Measurements from ENCODE around the gene ZAR1L. TPM values are rescaled to one million over a fixed set of nuclear protein-coding genes. Genes with fewer than 3 reads are reported as not detected.

Gene ZAR1L
- total and polyA plus RNA-seq, 7 experiments from 2014 or later: not detected

- Histone ChIP-seq H3K27me3 (ENCODE audit: control insufficient read depth in 2 of 2, insufficient read depth in 2 of 2, low read length in 2 of 2) (no peaks in the 10 kb centered on the region), H3K27ac (ENCODE audit: low read depth, low read length) (no peak overlapping the region), H3K4me3 (ENCODE audit: low read length) (no peak overlapping the region), H3K4me1 (ENCODE audit: control insufficient read depth in 2 of 2, insufficient read depth in 2 of 2, low read length in 2 of 2) (no peaks in the 10 kb centered on the region), H3K9me3 (ENCODE audit: control insufficient read depth in 2 of 3, low read length in 3 of 3) (no peaks in the 10 kb centered on the region), H3K36me3 (ENCODE audit: control insufficient read depth in 2 of 3, insufficient read depth in 3 of 3, low read length in 3 of 3) (no peaks in the 10 kb centered on the region)
- ChIA-PET CTCF (no interaction called here), POLR2A (interaction anchor here (0.6 to 0.9 kb wide), 2 partner anchors 26 to 179 kb away, joined by 3 to 9 read pairs; no protein-coding TSS in a partner anchor)
- ATAC-seq (no peak), DNase-seq (no peak)
- Mint-ChIP-seq H3K27me3 (peaks cover 0 to 4% (median 0%) of the 10 kb centered on the region in 5 donors), H3K4me3 (no peak overlapping the region), H3K36me3 (peaks cover 0 to 31% (median 4%) of the 10 kb centered on the region in 5 donors), H3K9me3 (no peaks in the 10 kb centered on the region), H3K27ac (no peak overlapping the region), H3K4me1 (peaks cover 0 to 4% (median 0%) of the 10 kb centered on the region in 7 donors)
- intact Hi-C loops (cut with micrococcal nuclease): no loop called here
Observed at GRCh38 chr13:32254916-32255723, 60.0 kb downstream of the ZAR1L start.

DNA sequence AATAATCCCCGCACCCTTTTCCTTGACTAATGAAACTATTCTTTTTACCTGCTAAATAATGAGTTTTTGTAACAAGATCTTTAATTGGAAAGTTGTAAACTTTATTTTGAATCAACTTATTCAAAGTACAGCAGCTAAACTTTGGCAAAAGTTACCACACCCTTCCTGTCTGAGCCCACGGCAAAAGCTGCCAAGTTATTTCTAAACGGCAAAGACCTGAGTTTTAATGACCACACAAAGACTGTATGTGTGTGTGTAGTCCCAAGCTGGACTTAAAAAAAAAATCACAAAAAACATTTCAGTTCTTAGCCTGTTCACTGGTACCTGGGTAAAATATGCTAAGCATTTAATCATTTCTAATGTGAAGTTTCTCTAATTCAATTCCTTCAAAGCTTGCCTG is 60.7 kb downstream of the ZAR1L start:
- Mint-ChIP-seq H3K4me1 (peaks cover 0 to 4% (median 0%) of the 10 kb centered on the region in 7 donors), H3K4me3 (no peak overlapping the region), H3K9me3 (no peaks in the 10 kb centered on the region), H3K27ac (no peak overlapping the region), H3K27me3 (peaks cover 0 to 4% (median 0%) of the 10 kb centered on the region in 5 donors), H3K36me3 (peaks cover 0 to 38% (median 7%) of the 10 kb centered on the region in 5 donors)
- H3K9me3 ChIP-seq (ENCODE audit: control insufficient read depth in 2 of 3, low read length in 3 of 3): no peaks in the 10 kb centered on the region
- no peak for ATAC-seq
- H3K27me3 ChIP-seq (ENCODE audit: control insufficient read depth in 2 of 2, insufficient read depth in 2 of 2, low read length in 2 of 2): no peaks in the 10 kb centered on the region
- no peak overlapping the region for H3K27ac ChIP-seq (ENCODE audit: low read depth, low read length)
- CTCF ChIA-PET: no interaction called here
- no peaks in the 10 kb centered on the region for H3K4me1 ChIP-seq (ENCODE audit: control insufficient read depth in 2 of 2, insufficient read depth in 2 of 2, low read length in 2 of 2)
- POLR2A ChIA-PET: interaction anchor here (0.9 kb wide), 1 partner anchor 25 kb away, joined by 3 read pairs; no protein-coding TSS in a partner anchor
- H3K4me3 ChIP-seq (ENCODE audit: low read length): no peak overlapping the region
- no peak for DNase-seq
- intact Hi-C loops (cut with micrococcal nuclease): no loop called here
- H3K36me3 ChIP-seq (ENCODE audit: control insufficient read depth in 2 of 3, insufficient read depth in 3 of 3, low read length in 3 of 3): no peaks in the 10 kb centered on the region

GRCh38 chr13:32253911-32254399 is 61.2 kb downstream of the ZAR1L start:
- Mint-ChIP-seq H3K36me3 (peaks cover 0 to 41% (median 7%) of the 10 kb centered on the region in 5 donors), H3K9me3 (no peaks in the 10 kb centered on the region), H3K27ac (no peak overlapping the region), H3K4me3 (no peak overlapping the region), H3K4me1 (peaks cover 0 to 4% (median 0%) of the 10 kb centered on the region in 7 donors), H3K27me3 (peaks cover 0 to 4% (median 0%) of the 10 kb centered on the region in 5 donors)
- DNase-seq (no peak), ATAC-seq (no peak)
- POLR2A ChIA-PET: interaction anchor here (0.9 kb wide), 1 partner anchor 25 kb away, joined by 3 read pairs; no protein-coding TSS in a partner anchor
- H3K27ac ChIP-seq (ENCODE audit: low read depth, low read length): no peak overlapping the region
- H3K4me1 ChIP-seq (ENCODE audit: control insufficient read depth in 2 of 2, insufficient read depth in 2 of 2, low read length in 2 of 2): no peaks in the 10 kb centered on the region
- H3K36me3 ChIP-seq (ENCODE audit: control insufficient read depth in 2 of 3, insufficient read depth in 3 of 3, low read length in 3 of 3): no peaks in the 10 kb centered on the region
- intact Hi-C loops (cut with micrococcal nuclease): no loop called here
- no peak overlapping the region for H3K4me3 ChIP-seq (ENCODE audit: low read length)
- CTCF ChIA-PET: no interaction called here
- H3K27me3 ChIP-seq (ENCODE audit: control insufficient read depth in 2 of 2, insufficient read depth in 2 of 2, low read length in 2 of 2): no peaks in the 10 kb centered on the region
- H3K9me3 ChIP-seq (ENCODE audit: control insufficient read depth in 2 of 3, low read length in 3 of 3): no peaks in the 10 kb centered on the region

Other genes with a start within 250 kb of the ZAR1L start
- gene BRCA2, start 145 bp upstream of the ZAR1L start, total RNA-seq: 10 to 100 TPM in 1 of 5 experiments, 1 to 10 TPM in 4; 3.2 to 19.9 (median 4.3) TPM
- gene BRCA2, start 145 bp upstream of the ZAR1L start, polyA plus RNA-seq: 1 to 10 TPM; 1.1 to 1.6 TPM
- 10 to 100 TPM; 30.4 to 58.0 (median 47.1) TPM for gene N4BP2L1, start 112.8 kb upstream of the ZAR1L start, total RNA-seq
- gene N4BP2L1, start 112.8 kb upstream of the ZAR1L start, polyA plus RNA-seq: 10 to 100 TPM; 48.3 to 68.8 TPM
- gene N4BP2L2, start 223.4 kb upstream of the ZAR1L start, total RNA-seq: 100 to 1,000 TPM; 136 to 358 (median 226) TPM
- gene N4BP2L2, start 223.4 kb upstream of the ZAR1L start, polyA plus RNA-seq: 100 to 1,000 TPM; 129 to 204 TPM